GM12874 (cell line): ENCODE results near the gene PROS1.

Experiments
- CTCF ChIP-seq: IDR thresholded peaks from 2 replicates; pipeline ENCODE4 v1.5.1; 2011; ENCODE audit warnings: low read depth, mild to moderate bottlenecking, control low read depth, low read length, moderate library complexity; ENCODE audit not compliant: insufficient read depth

The PROS1 gene

DNA sequence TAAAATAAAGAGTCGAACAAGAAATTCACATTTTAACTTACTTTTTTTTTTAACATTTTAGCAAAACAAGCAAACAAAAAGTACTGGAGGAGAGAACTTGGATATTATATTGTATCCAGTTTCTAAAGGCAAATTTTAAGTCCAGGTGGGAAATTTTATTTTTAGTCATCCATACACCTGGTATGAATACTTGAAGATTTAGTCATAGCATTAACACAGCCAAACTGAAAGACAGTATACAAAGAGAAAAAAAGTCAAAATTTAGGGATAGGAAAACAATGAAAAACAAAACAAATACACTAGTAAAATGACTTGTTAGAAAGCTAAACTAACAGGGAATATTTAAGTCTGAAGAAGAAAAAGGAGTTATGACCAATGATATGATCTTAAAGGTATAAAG, 69.1 kb downstream of the PROS1 start:
- no peak for TF ChIP-seq CTCF

GRCh38 chr3:93867425-93867824, 106.3 kb downstream of the PROS1 start:
- no peak for TF ChIP-seq CTCF

GRCh38 chr3:93861017-93861416, 112.7 kb downstream of the PROS1 start:
- TF ChIP-seq CTCF: no peak

- TF ChIP-seq CTCF: no peak
Observed at GRCh38 chr3:93855401-93855800, 118.3 kb downstream of the PROS1 start.

GRCh38 chr3:93843981-93844380, 129.7 kb downstream of the PROS1 start:
- no peak for TF ChIP-seq CTCF
